Measurements from ENCODE around the gene C1QA.
A peak's percentile ranks its signal among the peaks of the same experiment; 100 is the strongest.

Gene C1QA

DNA sequence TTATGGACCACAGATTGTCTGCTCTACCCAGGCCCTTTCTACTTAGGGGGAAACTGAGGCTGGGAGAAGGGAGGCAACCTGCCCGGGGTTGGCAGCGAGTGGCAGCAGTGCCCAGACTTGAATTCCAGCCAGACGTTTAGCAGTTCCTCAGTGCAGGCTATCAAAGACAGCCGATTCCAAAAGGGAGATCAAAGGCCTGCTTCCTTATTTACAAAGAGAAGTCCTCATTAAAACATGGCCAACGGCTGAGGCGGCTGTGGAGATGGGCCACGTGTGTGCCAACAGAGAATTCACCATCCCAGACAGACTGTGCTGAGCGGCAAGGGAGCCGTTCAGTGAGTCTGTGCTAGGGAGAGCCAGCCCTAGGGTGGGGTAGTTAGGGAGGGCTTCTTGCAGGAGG, 44.3 kb downstream of the C1QA start:
- no peak for ATAC-seq
- TF ChIP-seq ARNTL (CRISPR knock-in tag; IDR thresholded peaks at IDR 0.05; ENCODE audit: borderline replicate concordance, low read depth) (no peak), SNAI2 (CRISPR knock-in tag; IDR thresholded peaks at IDR 0.05) (no peak), ZFP3 (CRISPR knock-in tag; IDR thresholded peaks at IDR 0.05) (no peak), TOX (CRISPR knock-in tag; IDR thresholded peaks at IDR 0.05; ENCODE audit: borderline replicate concordance) (no peak), RARB (CRISPR knock-in tag; IDR thresholded peaks at IDR 0.05) (no peak), PPARA (CRISPR knock-in tag; IDR thresholded peaks at IDR 0.05; ENCODE audit: borderline replicate concordance) (no peak), PATZ1 (CRISPR knock-in tag; IDR thresholded peaks at IDR 0.05; ENCODE audit: borderline replicate concordance) (no peak), ZC3H10 (CRISPR knock-in tag; IDR thresholded peaks at IDR 0.05) (no peak), BACH2 (CRISPR knock-in tag; IDR thresholded peaks at IDR 0.05; ENCODE audit: borderline replicate concordance) (no peak), TCF4 (CRISPR knock-in tag; IDR thresholded peaks at IDR 0.05; ENCODE audit: borderline replicate concordance) (no peak), OSR1 (CRISPR knock-in tag; IDR thresholded peaks at IDR 0.05) (no peak), ESRRG (CRISPR knock-in tag; IDR thresholded peaks at IDR 0.05) (no peak), CREB5 (CRISPR knock-in tag; IDR thresholded peaks at IDR 0.05; ENCODE audit: low read depth) (no peak), CSDC2 (CRISPR knock-in tag; IDR thresholded peaks at IDR 0.05) (no peak), ZNF8 (CRISPR knock-in tag; IDR thresholded peaks at IDR 0.05) (no peak)
- TF ChIP-seq, protein P1, sequence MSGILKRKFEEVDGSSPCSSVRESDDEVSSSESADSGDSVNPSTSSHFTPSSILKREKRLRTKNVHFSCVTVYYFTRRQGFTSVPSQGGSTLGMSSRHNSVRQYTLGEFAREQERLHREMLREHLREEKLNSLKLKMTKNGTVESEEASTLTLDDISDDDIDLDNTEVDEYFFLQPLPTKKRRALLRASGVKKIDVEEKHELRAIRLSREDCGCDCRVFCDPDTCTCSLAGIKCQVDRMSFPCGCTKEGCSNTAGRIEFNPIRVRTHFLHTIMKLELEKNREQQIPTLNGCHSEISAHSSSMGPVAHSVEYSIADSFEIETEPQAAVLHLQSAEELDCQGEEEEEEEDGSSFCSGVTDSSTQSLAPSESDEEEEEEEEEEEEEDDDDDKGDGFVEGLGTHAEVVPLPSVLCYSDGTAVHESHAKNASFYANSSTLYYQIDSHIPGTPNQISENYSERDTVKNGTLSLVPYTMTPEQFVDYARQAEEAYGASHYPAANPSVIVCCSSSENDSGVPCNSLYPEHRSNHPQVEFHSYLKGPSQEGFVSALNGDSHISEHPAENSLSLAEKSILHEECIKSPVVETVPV (CRISPR knock-in tag; IDR thresholded peaks at IDR 0.05), result no peak

DNA sequence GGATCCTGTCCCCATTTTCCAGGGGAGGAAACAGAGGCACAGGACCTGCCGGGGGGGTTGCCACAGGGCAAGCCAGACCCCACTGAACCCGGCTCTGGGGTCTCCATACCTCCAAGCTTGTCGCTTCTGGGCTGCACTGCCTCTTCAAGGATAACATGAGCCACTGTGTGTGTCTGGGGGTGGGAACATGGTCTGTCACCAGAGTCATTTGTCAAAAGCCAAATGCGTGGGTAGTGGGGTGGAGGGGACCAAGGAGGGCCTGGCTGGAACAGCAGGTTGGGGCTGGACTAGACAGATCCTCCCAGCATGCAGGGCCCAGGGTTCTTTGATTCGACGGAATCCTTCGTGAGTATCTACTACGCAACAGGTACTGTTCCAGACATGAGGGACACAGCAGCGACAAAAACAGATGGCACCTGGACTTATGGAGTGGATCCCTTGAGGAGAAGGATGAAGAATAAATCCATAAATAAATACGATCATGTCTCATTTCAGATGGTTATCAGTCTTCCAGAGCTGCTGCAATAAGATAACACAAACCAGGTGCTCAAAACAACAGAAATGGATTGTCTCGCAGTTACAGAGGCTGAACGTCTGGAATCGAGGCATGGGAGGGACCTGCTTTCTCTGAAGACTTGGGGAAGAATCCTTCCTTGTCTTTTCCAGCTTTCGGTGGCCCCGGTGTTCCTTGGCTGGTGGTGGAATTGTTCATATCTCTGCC, 45.3 kb downstream of the C1QA start:
- ATAC-seq, result peak; percentile 65
- TF ChIP-seq, protein P2, sequence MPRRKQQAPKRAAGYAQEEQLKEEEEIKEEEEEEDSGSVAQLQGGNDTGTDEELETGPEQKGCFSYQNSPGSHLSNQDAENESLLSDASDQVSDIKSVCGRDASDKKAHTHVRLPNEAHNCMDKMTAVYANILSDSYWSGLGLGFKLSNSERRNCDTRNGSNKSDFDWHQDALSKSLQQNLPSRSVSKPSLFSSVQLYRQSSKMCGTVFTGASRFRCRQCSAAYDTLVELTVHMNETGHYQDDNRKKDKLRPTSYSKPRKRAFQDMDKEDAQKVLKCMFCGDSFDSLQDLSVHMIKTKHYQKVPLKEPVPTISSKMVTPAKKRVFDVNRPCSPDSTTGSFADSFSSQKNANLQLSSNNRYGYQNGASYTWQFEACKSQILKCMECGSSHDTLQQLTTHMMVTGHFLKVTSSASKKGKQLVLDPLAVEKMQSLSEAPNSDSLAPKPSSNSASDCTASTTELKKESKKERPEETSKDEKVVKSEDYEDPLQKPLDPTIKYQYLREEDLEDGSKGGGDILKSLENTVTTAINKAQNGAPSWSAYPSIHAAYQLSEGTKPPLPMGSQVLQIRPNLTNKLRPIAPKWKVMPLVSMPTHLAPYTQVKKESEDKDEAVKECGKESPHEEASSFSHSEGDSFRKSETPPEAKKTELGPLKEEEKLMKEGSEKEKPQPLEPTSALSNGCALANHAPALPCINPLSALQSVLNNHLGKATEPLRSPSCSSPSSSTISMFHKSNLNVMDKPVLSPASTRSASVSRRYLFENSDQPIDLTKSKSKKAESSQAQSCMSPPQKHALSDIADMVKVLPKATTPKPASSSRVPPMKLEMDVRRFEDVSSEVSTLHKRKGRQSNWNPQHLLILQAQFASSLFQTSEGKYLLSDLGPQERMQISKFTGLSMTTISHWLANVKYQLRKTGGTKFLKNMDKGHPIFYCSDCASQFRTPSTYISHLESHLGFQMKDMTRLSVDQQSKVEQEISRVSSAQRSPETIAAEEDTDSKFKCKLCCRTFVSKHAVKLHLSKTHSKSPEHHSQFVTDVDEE (CRISPR knock-in tag; IDR thresholded peaks at IDR 0.05), result peak; percentile 84
- TF ChIP-seq ZNF565 (CRISPR knock-in tag; conservative IDR thresholded peaks at IDR 0.05; ENCODE audit: low read depth) (no peak), TCF4 (CRISPR knock-in tag; IDR thresholded peaks at IDR 0.05; ENCODE audit: borderline replicate concordance) (peak; percentile 93), ARNTL (CRISPR knock-in tag; IDR thresholded peaks at IDR 0.05; ENCODE audit: borderline replicate concordance, low read depth) (no peak)

DNA sequence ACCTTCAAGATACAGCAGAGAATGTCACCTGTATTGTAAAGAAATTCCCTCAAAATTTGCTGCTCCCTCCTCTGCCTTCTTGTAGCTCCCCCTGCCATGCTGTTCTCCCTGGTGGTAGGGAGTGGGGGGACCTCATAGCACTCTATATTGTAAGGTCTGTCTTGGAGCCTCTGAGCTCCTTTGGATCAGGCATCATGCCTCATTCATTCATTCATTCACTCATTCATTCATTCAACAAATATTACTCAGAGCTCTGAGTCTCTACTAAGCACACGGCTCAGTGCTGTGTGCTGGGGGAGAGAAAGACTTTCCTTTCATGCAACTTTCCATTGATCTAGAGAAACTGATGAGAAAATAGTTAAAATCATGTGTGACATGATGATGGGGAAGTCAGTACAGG, 47.1 kb downstream of the C1QA start:
- TF ChIP-seq POU6F1 (CRISPR knock-in tag; IDR thresholded peaks at IDR 0.05; ENCODE audit: borderline replicate concordance, low read depth) (no peak), TCF4 (CRISPR knock-in tag; IDR thresholded peaks at IDR 0.05; ENCODE audit: borderline replicate concordance) (no peak), PPARA (CRISPR knock-in tag; IDR thresholded peaks at IDR 0.05; ENCODE audit: borderline replicate concordance) (no peak), ZNF70 (CRISPR knock-in tag; IDR thresholded peaks at IDR 0.05) (no peak), ISL1 (CRISPR knock-in tag; IDR thresholded peaks at IDR 0.05) (no peak)
- ATAC-seq, result no peak
